Hepatocyte (in vitro differentiated cells): Measurements from ENCODE around the gene C4orf17. TPM values are rescaled to one million over a fixed set of nuclear protein-coding genes. Genes with fewer than 3 reads are reported as not detected.

Experiments
- DNase-seq: peaks from one replicate; pipeline ENCODE4 v3.0.0-alpha.2; 2016; ENCODE audit warnings: low spot score
- H2AFZ ChIP-seq: fragments of 200-600 bp; sonication (generic); 2 replicates; pipeline ENCODE4 v1.6.0; 2016; ENCODE audit warnings: antibody characterized with exemption, mild to moderate bottlenecking
- H3K27ac ChIP-seq: fragments of 200-600 bp; sonication (generic); 2 replicates; pipeline ENCODE4 v1.5.1; 2016; ENCODE audit warnings: mild to moderate bottlenecking
- H3K27me3 ChIP-seq: fragments of 200-600 bp; sonication (generic); 2 replicates; pipeline ENCODE4 v1.6.1; 2016
- H3K36me3 ChIP-seq: fragments of 200-600 bp; sonication (generic); replicated peaks from 2 replicates; pipeline ENCODE4 v1.5.1; 2016; ENCODE audit warnings: low read depth; ENCODE audit not compliant: insufficient read depth
- H3K4me1 ChIP-seq: fragments of 200-600 bp; sonication (generic); 2 replicates; pipeline ENCODE4 v1.5.1; 2016; ENCODE audit warnings: mild to moderate bottlenecking, moderate library complexity; ENCODE audit not compliant: insufficient read depth
- H3K4me2 ChIP-seq: fragments of 200-600 bp; sonication (generic); 2 replicates; pipeline ENCODE4 v1.6.0; 2016
- H3K4me3 ChIP-seq: fragments of 200-600 bp; sonication (generic); 2 replicates; pipeline ENCODE4 v1.5.1; 2016; ENCODE audit warnings: mild to moderate bottlenecking
- H3K79me2 ChIP-seq: fragments of 200-600 bp; sonication (generic); 2 replicates; pipeline ENCODE4 v1.6.0; 2017; ENCODE audit warnings: mild to moderate bottlenecking
- H3K9me2 ChIP-seq: fragments of 200-600 bp; sonication (generic); replicated peaks from 2 replicates; pipeline ENCODE4 v1.6.0; 2017; ENCODE audit warnings: mild to moderate bottlenecking; ENCODE audit not compliant: insufficient read depth
- H3K9me3 ChIP-seq: fragments of 200-600 bp; sonication (generic); 2 replicates; pipeline ENCODE4 v1.5.1; 2016; ENCODE audit warnings: low read depth, mild to moderate bottlenecking
- H4K20me1 ChIP-seq: fragments of 200-600 bp; sonication (generic); 2 replicates; pipeline ENCODE4 v1.6.0; 2016; ENCODE audit warnings: mild to moderate bottlenecking; ENCODE audit not compliant: insufficient read depth, poor library complexity, severe bottlenecking
- EZH2 ChIP-seq: fragments of 200-600 bp; sonication (generic); IDR thresholded peaks from 2 replicates; pipeline ENCODE4 v1.6.1; 2016; ENCODE audit warnings: antibody characterized with exemption, mild to moderate bottlenecking, borderline replicate concordance
- EZH2phosphoT487 ChIP-seq: fragments of 200-600 bp; sonication (generic); IDR thresholded peaks from one replicate; pipeline ENCODE4 v1.6.1; 2018; ENCODE audit warnings: antibody characterized with exemption, mild to moderate bottlenecking, low read depth, moderate library complexity; ENCODE audit not compliant: unreplicated experiment, severe bottlenecking
- WGBS: methylation state at CpG from one replicate; pipeline ENCODE4 v1.1.6; 2016; ENCODE audit warnings: low lambda C conversion rate; ENCODE audit errors: missing lambda C conversion rate; 5-methylcytosine and 5-hydroxymethylcytosine counted together
- polyA plus RNA-seq: library from polyadenylated mRNA; unstranded; fragments of >200 nt; fragmentation: Nextera tagmentation; extraction: Ambion mirVana; gene quantifications from 2 replicates; pipeline ENCODE4 v1.2.1, GENCODE V29; 2016
- total RNA-seq: library from RNA; depleted of rRNA; stranded (reverse); fragments of >200 nt; gene quantifications from 2 replicates; pipeline ENCODE4 v1.2.3, GENCODE V29; 2014
- TF ChIP-seq, protein P1 (sequence below): fragments of 200-600 bp; sonication (generic); IDR thresholded peaks from 2 replicates; pipeline ENCODE4 v1.5.1; 2016; ENCODE audit warnings: antibody characterized with exemption, mild to moderate bottlenecking; ENCODE audit not compliant: poor library complexity

C4orf17 gene
- total and polyA plus RNA-seq, 2 experiments from 2014 or later: not detected

GRCh38 chr4:99463566-99463965 lies 47.3 kb upstream of the C4orf17 start:
- TF ChIP-seq EZH2phosphoT487 (no peak), EZH2 (no peak)
- TF ChIP-seq, protein P1, sequence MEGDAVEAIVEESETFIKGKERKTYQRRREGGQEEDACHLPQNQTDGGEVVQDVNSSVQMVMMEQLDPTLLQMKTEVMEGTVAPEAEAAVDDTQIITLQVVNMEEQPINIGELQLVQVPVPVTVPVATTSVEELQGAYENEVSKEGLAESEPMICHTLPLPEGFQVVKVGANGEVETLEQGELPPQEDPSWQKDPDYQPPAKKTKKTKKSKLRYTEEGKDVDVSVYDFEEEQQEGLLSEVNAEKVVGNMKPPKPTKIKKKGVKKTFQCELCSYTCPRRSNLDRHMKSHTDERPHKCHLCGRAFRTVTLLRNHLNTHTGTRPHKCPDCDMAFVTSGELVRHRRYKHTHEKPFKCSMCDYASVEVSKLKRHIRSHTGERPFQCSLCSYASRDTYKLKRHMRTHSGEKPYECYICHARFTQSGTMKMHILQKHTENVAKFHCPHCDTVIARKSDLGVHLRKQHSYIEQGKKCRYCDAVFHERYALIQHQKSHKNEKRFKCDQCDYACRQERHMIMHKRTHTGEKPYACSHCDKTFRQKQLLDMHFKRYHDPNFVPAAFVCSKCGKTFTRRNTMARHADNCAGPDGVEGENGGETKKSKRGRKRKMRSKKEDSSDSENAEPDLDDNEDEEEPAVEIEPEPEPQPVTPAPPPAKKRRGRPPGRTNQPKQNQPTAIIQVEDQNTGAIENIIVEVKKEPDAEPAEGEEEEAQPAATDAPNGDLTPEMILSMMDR: no peak
- Histone ChIP-seq H3K27me3 (no peaks in the 10 kb centered on the region), H4K20me1 (no peaks in the 10 kb centered on the region), H3K27ac (no peak overlapping the region), H3K9me2 (no peaks in the 10 kb centered on the region), H3K4me1 (no peaks in the 10 kb centered on the region), H2AFZ (no peak overlapping the region), H3K4me2 (no peak overlapping the region), H3K9me3 (no peaks in the 10 kb centered on the region), H3K79me2 (no peaks in the 10 kb centered on the region), H3K4me3 (no peak overlapping the region), H3K36me3 (no peaks in the 10 kb centered on the region)
- DNase-seq: no peak
- 85% methylated on average over 2 of the region's 2 CpGs for WGBS

DNA sequence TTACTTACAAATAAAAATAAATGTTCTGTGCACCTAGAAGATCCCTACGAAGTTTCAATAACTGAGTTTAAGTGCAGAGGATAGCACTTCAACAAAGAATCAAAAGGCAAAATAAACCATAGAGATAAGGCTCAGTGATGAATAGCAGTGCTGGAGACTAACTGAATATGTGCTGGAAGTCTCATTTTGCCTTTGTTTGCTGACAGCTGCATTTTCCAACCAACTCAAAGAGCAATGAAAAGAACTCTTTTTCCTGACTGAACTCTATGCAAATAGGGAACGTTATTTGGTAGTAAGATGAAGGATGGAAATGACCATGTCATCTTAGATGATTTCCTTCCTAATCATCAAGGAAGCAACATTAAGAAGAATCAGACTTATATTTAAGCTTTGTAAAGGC lies 42.9 kb upstream of the C4orf17 start:
- H3K9me3 ChIP-seq: no peaks in the 10 kb centered on the region
- no peak overlapping the region for H3K4me3 ChIP-seq
- H3K4me1 ChIP-seq: no peaks in the 10 kb centered on the region
- DNase-seq: no peak
- H3K9me2 ChIP-seq: no peaks in the 10 kb centered on the region
- whole genome bisulfite sequencing: 59% methylated on average over 2 of the region's 2 CpGs
- H3K79me2 ChIP-seq: no peaks in the 10 kb centered on the region
- H3K27ac ChIP-seq: no peak overlapping the region
- H4K20me1 ChIP-seq: no peaks in the 10 kb centered on the region
- H3K27me3 ChIP-seq: no peaks in the 10 kb centered on the region
- H2AFZ ChIP-seq: no peak overlapping the region
- H3K4me2 ChIP-seq: no peak overlapping the region
- no peaks in the 10 kb centered on the region for H3K36me3 ChIP-seq
- TF ChIP-seq EZH2phosphoT487 (no peak), EZH2 (no peak)
- TF ChIP-seq, protein P1: no peak

- Histone ChIP-seq H2AFZ (no peak overlapping the region), H3K4me3 (no peak overlapping the region), H3K36me3 (no peaks in the 10 kb centered on the region), H3K4me2 (no peak overlapping the region), H3K9me3 (no peaks in the 10 kb centered on the region), H3K79me2 (no peaks in the 10 kb centered on the region), H3K27me3 (no peaks in the 10 kb centered on the region), H3K9me2 (no peaks in the 10 kb centered on the region), H3K4me1 (no peaks in the 10 kb centered on the region), H4K20me1 (no peaks in the 10 kb centered on the region), H3K27ac (no peak overlapping the region)
- WGBS: 84% methylated on average over 1 of the region's 1 CpG
- DNase-seq: no peak
- no peak for TF ChIP-seq EZH2phosphoT487
- no peak for TF ChIP-seq EZH2
- TF ChIP-seq, protein P1: no peak
These were observed 41.9 kb upstream of the C4orf17 start for GRCh38 chr4:99468889-99469288.

GRCh38 chr4:99471349-99471748 lies 39.5 kb upstream of the C4orf17 start:
- H4K20me1 ChIP-seq: no peaks in the 10 kb centered on the region
- H3K9me3 ChIP-seq: no peaks in the 10 kb centered on the region
- no peak overlapping the region for H3K4me2 ChIP-seq
- no peak overlapping the region for H3K4me3 ChIP-seq
- TF ChIP-seq EZH2phosphoT487 (no peak), EZH2 (no peak)
- TF ChIP-seq, protein P1: no peak
- no peak overlapping the region for H2AFZ ChIP-seq
- no peaks in the 10 kb centered on the region for H3K79me2 ChIP-seq
- no peak overlapping the region for H3K27ac ChIP-seq
- no peaks in the 10 kb centered on the region for H3K27me3 ChIP-seq
- H3K36me3 ChIP-seq: no peaks in the 10 kb centered on the region
- no peaks in the 10 kb centered on the region for H3K4me1 ChIP-seq
- no peaks in the 10 kb centered on the region for H3K9me2 ChIP-seq
- DNase-seq: no peak
